Right atrium auricular region (tissue), 2 donors: ENCODE data around the gene PRXL2C. TPM values are rescaled to one million over a fixed set of nuclear protein-coding genes. Genes with fewer than 3 reads are reported as not detected.

Source experiments
- DNase-seq: peaks from one replicate; pipeline ENCODE4 v3.0.0-alpha.2; 2019; ENCODE audit warnings: low spot score
- H3K27ac ChIP-seq, 2 donors: fragments of 200-600 bp; sonication (generic); 1 replicate in 1 of 2; 2 replicates in 1 of 2; pipeline ENCODE4 v1.5.1; 2016 to 2019
- H3K27me3 ChIP-seq, 2 donors: fragments of 200-600 bp; sonication (generic); one replicate each; pipeline versions ENCODE4 v1.5.1 to v1.6.0; 2017 to 2019
- H3K36me3 ChIP-seq: fragments of 200-600 bp; sonication (generic); one replicate; pipeline ENCODE4 v1.5.1; 2016
- H3K4me1 ChIP-seq, 2 donors: fragments of 200-600 bp; sonication (generic); one replicate each; pipeline versions ENCODE4 v1.5.1 to v1.6.0; 2017 to 2019
- H3K4me3 ChIP-seq, 2 donors: fragments of 200-600 bp; sonication (generic); 1 replicate in 1 of 2; 2 replicates in 1 of 2; pipeline ENCODE4 v1.5.1; 2017 to 2019; ENCODE audit warnings: mild to moderate bottlenecking in 1 of 2, moderate library complexity in 1 of 2
- H3K9me3 ChIP-seq, 2 donors: fragments of 200-600 bp; sonication (generic); one replicate each; pipeline ENCODE4 v1.5.1; 2019
- total RNA-seq, 2 donors: library from RNA; depleted of rRNA; stranded (reverse); fragments of >200 nt; gene quantifications; one replicate each; pipeline ENCODE4 v1.1.0, GENCODE V29; 2016
- TF ChIP-seq, protein P1 (sequence below), 2 donors: fragments of 200-600 bp; sonication (generic); IDR thresholded peaks; one replicate each; pipeline ENCODE4 v1.5.1; 2019; ENCODE audit warnings: antibody characterized with exemption in 2 of 2

PRXL2C gene
- total RNA-seq, 2 donors from 2014 or later, result 14.2 to 22.4 TPM

DNA sequence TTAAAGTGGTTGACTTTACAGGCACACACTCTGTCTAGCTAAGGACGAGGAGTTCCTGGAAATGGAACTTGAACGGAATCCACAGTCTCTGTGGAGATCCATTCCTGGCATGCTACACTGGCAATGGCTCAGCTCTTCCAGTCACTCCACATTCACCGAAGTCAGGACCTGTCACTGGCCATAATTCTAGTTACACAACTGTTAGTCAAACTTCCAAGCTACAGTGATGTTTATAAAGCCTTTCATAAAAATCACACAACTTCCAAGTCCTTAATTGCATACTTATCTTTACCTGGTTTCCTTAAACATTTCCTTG is 51.2 kb downstream of the PRXL2C start:
- TF ChIP-seq, protein P1, sequence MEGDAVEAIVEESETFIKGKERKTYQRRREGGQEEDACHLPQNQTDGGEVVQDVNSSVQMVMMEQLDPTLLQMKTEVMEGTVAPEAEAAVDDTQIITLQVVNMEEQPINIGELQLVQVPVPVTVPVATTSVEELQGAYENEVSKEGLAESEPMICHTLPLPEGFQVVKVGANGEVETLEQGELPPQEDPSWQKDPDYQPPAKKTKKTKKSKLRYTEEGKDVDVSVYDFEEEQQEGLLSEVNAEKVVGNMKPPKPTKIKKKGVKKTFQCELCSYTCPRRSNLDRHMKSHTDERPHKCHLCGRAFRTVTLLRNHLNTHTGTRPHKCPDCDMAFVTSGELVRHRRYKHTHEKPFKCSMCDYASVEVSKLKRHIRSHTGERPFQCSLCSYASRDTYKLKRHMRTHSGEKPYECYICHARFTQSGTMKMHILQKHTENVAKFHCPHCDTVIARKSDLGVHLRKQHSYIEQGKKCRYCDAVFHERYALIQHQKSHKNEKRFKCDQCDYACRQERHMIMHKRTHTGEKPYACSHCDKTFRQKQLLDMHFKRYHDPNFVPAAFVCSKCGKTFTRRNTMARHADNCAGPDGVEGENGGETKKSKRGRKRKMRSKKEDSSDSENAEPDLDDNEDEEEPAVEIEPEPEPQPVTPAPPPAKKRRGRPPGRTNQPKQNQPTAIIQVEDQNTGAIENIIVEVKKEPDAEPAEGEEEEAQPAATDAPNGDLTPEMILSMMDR (IDR thresholded peaks at IDR 0.05), result no peak
- Histone ChIP-seq H3K4me3 (no peak overlapping the region), H3K4me1 (peaks cover 0 to 8% of the 10 kb centered on the region in 2 donors), H3K9me3 (no peaks in the 10 kb centered on the region), H3K27ac (peak overlapping the region; percentile 20 to 39), H3K36me3 (no peaks in the 10 kb centered on the region), H3K27me3 (no peaks in the 10 kb centered on the region)
- DNase-seq, result no peak

DNA sequence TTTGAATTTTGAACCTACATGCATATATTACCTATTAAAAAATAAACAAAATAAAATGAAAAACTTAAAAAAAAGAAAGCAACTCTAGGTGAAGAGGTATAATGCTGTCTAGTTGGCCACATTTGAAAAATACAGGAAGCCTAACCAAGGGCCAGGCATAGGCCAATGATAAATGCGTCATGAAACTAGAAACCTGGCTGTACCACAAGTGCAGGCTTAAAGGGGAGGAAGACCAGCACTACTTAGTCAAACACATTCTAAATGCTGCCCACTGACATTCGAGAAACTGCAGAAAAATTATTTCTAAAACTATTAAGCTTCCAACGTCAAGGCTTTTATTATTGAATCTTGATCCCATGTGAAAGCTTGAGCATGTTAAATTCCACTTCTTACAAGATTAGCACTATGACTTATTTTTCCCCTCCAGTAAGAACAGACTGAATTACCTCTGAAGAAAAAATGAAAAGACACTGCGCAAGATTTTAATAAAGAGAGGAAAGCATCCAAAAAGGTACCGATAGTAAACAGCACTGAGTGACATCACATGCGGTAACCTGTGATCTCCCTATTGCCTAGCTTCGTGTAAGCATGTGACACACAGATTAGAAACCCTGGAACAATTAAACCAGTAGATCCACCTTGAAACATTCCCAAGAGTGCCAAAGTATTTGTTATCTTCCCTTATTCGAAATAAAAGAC is 51.7 kb downstream of the PRXL2C start:
- Histone ChIP-seq H3K4me3 (no peak overlapping the region), H3K36me3 (no peaks in the 10 kb centered on the region), H3K27ac (peak overlapping the region; percentile 20 to 39), H3K9me3 (no peaks in the 10 kb centered on the region), H3K4me1 (peaks cover 0 to 8% of the 10 kb centered on the region in 2 donors), H3K27me3 (no peaks in the 10 kb centered on the region)
- DNase-seq, result no peak
- TF ChIP-seq, protein P1 (IDR thresholded peaks at IDR 0.05), result no peak

DNA sequence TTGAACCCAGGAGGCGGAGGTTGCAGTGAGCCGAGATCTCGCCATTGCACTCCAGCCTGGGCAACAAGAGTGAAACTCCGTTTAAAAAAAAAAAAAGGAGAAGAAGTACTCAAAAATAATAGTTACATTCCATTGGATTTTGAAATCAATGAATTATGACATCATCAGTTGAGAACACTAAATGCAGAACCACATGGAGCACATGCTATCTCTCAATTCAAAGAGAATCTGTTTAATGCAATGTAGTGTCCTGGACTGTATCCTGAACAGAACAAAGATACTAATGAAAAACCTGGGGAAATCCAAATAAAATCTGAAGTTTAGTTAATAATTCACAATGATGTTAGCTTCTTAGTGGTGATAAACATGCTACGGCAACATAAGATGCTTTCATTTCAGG is 55.8 kb downstream of the PRXL2C start:
- no peaks in the 10 kb centered on the region for H3K4me1 ChIP-seq
- no peak overlapping the region for H3K27ac ChIP-seq
- TF ChIP-seq, protein P1 (IDR thresholded peaks at IDR 0.05), result no peak
- no peak overlapping the region for H3K4me3 ChIP-seq
- H3K27me3 ChIP-seq, result no peaks in the 10 kb centered on the region
- no peaks in the 10 kb centered on the region for H3K9me3 ChIP-seq
- no peaks in the 10 kb centered on the region for H3K36me3 ChIP-seq
- no peak for DNase-seq

DNA sequence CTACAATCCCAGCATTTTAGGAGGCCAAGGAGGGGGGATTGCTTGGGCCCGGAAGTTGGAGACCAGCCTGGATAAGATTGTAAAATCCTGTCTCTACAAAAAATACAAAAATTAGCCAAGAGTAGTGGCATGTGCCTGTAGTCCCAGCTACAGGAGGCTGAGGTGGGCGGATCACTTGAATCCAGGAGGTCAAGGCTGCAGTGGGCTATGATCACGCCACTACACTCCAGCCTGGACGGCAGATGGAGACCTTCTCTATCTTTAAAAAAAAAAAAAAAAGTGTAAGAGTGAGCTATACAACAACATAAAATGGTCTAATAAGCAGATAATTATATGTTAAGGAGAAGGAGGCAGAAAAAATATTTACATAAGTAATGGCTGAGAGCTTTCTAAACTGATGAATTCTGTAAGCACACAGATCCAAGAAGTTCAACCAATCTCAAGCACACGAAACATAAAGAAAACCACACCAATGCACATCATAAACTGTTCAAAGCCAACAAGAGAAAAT is 58.5 kb downstream of the PRXL2C start:
- DNase-seq, result no peak
- TF ChIP-seq, protein P1 (IDR thresholded peaks at IDR 0.05), result no peak
- Histone ChIP-seq H3K4me1 (no peaks in the 10 kb centered on the region), H3K27me3 (no peaks in the 10 kb centered on the region), H3K9me3 (no peaks in the 10 kb centered on the region), H3K4me3 (no peak overlapping the region), H3K27ac (no peak overlapping the region), H3K36me3 (no peaks in the 10 kb centered on the region)

Other genes starting within 250 kb of the PRXL2C start
- 1 to 10 TPM in 1 of 2 donors, under 1 TPM in 1; 0.75 to 1.2 TPM for gene ZNF367, start 236.9 kb downstream of the PRXL2C start, total RNA-seq
- gene HABP4, start 205.1 kb downstream of the PRXL2C start, total RNA-seq, result 10 to 100 TPM; 16.5 to 20.5 TPM
- gene CDC14B, start 35.5 kb downstream of the PRXL2C start, total RNA-seq, result 10 to 100 TPM; 18.4 to 19.2 TPM
- gene ZNF510, start 122.8 kb upstream of the PRXL2C start, total RNA-seq, result 1 to 10 TPM; 5.9 to 7.4 TPM
- 1 to 10 TPM; 4.6 to 5.5 TPM for gene ZNF782, start 199.2 kb upstream of the PRXL2C start, total RNA-seq